Measurements from ENCODE around the gene SLC22A16.
"Not testable (repeated sequence)": the region's sequence is repeated elsewhere in the genome, so short reads cannot be mapped to it uniquely, and the experiment has no call there.

DNA sequence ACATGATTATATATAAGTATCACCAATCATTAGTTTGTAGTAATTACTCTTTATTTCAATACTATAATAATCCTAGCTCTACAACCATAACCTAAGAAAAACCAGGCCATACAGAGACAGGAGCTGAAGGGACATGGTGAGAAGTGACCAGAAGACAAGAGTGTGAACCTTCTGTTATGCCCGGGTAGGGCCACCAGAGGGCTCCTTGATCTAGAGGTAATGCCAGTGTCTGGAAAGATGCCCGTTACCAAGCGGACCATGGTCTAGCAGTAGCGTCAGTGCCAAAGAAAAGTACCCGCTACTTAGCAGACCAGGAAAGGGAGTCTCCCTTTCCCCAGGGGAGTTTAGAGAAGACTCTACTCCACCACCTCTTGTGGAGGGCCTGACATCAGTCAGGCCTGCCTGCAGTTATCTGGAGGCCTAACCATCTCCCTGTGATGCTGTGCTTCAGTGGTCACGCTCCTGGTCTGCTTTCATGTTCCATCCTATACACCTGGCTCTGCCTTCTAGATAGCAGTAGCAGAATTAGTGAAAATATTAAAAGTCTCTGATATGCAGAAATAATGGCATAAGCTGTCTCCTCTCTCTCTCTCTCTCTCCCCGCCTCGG lies 18.7 kb downstream of the SLC22A16 start:
- TF ChIP-seq EZH2 (IDR thresholded peaks at IDR 0.05; ENCODE audit: low read length, missing control alignments) = not testable (repeated sequence)
- TF ChIP-seq, protein P1, sequence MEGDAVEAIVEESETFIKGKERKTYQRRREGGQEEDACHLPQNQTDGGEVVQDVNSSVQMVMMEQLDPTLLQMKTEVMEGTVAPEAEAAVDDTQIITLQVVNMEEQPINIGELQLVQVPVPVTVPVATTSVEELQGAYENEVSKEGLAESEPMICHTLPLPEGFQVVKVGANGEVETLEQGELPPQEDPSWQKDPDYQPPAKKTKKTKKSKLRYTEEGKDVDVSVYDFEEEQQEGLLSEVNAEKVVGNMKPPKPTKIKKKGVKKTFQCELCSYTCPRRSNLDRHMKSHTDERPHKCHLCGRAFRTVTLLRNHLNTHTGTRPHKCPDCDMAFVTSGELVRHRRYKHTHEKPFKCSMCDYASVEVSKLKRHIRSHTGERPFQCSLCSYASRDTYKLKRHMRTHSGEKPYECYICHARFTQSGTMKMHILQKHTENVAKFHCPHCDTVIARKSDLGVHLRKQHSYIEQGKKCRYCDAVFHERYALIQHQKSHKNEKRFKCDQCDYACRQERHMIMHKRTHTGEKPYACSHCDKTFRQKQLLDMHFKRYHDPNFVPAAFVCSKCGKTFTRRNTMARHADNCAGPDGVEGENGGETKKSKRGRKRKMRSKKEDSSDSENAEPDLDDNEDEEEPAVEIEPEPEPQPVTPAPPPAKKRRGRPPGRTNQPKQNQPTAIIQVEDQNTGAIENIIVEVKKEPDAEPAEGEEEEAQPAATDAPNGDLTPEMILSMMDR (conservative IDR thresholded peaks at IDR 0.05 in 1 of 2, IDR thresholded peaks at IDR 0.05 in 1 of 2; ENCODE audit: low read depth in 1 of 2, low read length in 2 of 2) = peak; percentile 20 to 47

Data from fibroblast of lung (primary cell).